Body of pancreas (tissue), 4 donors: ENCODE data around the gene TCF3.

Experiments used
- POLR2A ChIP-seq, 3 donors: fragments of 450-650 bp; IDR thresholded peaks; one replicate each; pipeline ENCODE4 v1.6.1; 2016; ENCODE audit warnings: antibody characterized with exemption in 3 of 3, mild to moderate bottlenecking in 2 of 3
- TF ChIP-seq, protein P1 (sequence below), 7 experiments: fragments of 450-650 bp in 4 of 7; fragments of 200-600 bp in 3 of 7; sonication (generic) in 3 of 7; IDR thresholded peaks; one replicate each; pipeline ENCODE4 v1.5.1; 2016 to 2019; ENCODE audit warnings: antibody characterized with exemption in 7 of 7

DNA sequence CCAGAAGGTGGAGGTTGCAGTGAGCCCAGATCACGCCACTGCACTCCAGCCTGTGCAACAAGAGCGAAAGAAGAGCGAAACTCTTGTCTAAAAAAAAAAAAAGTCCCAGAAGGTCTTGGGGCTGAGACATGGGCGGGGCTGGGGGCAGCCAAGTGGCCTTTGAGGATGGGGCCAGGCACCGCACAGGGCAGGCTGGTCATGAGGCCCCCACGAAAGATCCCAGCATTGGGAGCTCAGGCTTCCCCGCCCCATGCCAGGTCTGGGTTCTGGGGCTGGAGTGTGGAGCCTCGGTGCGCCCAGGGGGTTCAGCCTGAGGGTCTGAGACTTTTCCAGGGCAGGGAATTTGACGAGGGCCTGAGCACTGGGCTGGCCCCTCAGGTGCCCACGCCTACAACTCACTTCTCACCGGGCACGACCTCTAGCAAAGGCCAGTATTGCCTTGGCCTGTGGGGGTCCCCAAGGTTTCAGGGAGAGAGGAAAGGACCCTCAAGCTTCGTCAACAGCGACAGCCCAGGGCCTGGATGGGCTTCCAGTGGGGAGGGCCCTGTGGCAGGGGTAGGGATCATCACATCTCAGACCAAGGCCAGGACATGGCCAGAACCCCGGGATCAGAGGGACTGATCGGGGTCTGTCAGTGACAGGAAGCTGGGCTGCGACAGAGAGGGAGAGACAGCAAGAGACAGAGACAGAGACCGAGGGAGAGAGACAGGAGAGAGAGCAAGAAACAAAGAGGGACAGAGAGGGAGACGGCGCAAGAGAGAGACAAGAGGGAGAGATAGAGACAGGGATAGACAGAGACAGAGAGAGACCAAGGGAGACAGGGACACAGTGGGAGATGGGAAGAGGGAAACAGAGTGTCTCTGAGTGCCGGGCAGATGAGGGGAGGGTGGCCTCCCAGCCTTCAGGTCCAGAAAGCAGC lies 76.8 kb downstream of the TCF3 start:
- no peak for TF ChIP-seq POLR2A (IDR thresholded peaks at IDR 0.05)
- TF ChIP-seq, protein P1, sequence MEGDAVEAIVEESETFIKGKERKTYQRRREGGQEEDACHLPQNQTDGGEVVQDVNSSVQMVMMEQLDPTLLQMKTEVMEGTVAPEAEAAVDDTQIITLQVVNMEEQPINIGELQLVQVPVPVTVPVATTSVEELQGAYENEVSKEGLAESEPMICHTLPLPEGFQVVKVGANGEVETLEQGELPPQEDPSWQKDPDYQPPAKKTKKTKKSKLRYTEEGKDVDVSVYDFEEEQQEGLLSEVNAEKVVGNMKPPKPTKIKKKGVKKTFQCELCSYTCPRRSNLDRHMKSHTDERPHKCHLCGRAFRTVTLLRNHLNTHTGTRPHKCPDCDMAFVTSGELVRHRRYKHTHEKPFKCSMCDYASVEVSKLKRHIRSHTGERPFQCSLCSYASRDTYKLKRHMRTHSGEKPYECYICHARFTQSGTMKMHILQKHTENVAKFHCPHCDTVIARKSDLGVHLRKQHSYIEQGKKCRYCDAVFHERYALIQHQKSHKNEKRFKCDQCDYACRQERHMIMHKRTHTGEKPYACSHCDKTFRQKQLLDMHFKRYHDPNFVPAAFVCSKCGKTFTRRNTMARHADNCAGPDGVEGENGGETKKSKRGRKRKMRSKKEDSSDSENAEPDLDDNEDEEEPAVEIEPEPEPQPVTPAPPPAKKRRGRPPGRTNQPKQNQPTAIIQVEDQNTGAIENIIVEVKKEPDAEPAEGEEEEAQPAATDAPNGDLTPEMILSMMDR (IDR thresholded peaks at IDR 0.05): no peak
